HG03135 (cell line): Measurements from ENCODE around the gene NPTN.
"Not testable (repeated sequence)": the region's sequence is repeated elsewhere in the genome, so short reads cannot be mapped to it uniquely, and the experiment has no call there.

ENCODE experiments used
- ATAC-seq: cut with Tn5 transposase; IDR thresholded peaks from one replicate; pipeline ENCODE4 v1.9.1; 2021; ENCODE audit warnings: mild to moderate bottlenecking, moderate library complexity; ENCODE audit not compliant: unreplicated experiment

Gene NPTN

DNA sequence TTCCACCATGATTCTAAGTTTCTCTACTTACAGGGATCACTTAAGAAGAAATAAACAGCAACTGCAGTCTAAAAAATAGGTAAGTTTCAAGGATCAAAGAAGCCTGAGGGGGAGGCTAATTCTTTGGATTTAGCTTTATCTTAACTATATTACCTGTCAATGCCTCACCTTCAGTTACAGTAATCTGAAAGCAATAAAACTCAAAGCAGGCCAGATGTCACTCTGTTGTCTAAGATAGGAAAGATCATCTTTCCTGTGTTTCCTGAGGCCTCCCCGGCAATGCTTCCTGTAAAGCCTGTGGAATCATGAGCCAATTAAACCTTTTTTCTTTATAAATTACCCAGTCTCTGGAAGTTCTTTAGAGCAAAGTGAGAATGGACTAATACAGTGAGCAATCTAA is 60.2 kb downstream of the NPTN start:
- no peak for ATAC-seq

- no peak for ATAC-seq
Measured at GRCh38 chr15:73572296-73572695, 60.9 kb downstream of the NPTN start.

DNA sequence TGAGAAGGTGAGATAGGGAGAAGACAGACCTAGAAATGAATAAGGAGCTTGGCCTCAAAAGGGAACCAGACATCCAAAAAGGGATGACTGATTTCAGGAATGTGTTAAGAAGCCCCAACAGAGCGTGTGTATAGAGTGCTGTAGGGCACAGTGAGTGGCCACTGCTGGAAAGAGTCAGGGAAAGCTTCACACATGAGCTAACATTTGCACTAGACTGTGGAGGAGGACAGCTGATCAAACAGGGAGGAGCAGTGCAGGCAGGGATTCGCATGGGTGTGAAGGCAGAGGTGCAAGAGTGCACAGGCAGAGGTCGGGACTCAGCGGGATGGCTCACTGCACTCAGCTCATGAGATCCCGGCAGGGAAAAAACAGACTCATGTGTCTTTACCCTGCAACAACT is 61.8 kb downstream of the NPTN start:
- no peak for ATAC-seq

DNA sequence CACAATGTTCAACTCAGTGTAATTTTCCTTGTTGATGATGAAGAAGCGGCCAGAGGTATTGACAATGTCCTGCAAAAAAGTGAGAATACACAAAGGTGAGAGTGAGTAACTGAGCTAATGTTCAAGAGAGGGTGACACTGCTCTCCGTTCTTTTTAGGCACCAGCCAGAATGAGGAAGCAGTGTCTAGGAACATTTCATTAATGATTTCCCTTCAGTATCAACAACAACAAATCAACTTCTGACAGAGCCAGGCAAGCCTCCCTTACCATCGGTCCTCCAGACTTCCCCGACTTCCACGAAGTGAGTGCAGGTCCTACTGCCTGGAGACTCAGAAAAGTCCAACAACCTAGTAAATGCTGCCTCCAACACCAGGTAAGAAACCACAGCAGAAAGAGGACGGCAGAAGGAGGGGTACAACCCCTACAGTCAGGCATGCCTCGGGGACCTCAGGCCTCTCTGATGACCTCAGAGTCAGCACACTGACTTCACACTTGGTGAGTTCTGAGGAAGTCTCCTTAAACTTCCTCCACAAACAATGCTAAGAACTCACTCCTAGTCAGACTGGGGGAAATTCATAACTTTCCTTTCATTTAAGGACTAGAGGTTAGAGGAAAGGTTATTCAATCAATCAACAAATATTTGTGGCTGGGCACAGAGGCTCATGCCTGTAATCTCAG is 62.7 kb downstream of the NPTN start:
- ATAC-seq: no peak

DNA sequence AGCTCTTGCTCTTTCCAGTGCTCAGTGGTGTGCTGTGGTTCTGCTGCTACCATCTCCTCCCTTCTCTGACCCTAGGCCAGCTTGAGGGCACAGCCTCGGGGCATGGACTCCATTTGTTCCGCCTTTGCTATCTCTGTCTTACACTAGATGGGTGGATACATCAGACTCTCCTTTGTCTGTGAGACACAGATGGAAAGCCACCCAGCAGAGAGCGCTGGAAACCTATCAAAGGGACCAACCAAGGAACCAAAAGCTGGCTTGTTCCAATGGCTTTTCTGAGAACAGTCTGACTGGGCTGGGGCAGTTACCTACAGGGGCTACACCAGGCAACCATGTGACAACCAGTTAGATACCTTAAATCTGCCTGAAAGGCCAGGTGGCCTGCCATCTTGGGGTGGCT is 63.8 kb downstream of the NPTN start:
- no peak for ATAC-seq

DNA sequence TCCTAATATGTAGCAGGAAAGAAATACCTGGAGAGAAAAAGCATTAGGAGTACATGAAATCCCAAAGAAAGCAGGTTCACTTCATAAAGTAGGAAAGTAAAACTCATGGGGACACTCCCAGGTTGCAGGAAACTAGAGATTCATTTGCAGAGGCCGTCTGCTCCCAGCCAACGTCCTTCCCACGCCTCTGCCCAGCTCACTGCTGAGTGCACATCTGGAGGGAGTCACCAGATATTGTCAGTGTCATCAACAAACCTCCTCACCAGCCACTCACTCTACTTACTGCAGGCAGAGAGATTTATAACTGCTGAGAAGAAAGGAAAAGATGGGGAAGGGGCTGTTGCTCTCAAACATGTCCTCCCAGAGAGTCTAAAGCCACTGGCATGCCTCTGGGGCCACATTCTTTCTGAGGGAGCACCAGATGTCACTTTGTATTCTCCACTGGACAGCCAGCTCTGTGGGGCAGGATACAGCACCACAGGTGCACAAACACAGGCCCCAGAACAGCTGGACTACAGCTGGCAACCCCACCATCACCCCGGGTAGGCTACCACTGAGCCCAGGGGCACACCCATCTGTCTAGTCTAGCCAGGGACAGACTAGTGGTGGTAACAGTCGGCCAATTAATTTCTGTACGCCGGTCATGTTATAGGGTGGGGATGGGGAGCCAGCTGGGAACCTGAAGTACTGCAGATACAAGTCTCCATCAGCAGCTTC is 64.5 kb downstream of the NPTN start:
- no peak for ATAC-seq

GRCh38 chr15:73567020-73567419 is 66.2 kb downstream of the NPTN start:
- no peak for ATAC-seq

GRCh38 chr15:73564255-73564654 is 68.9 kb downstream of the NPTN start:
- ATAC-seq: no peak

DNA sequence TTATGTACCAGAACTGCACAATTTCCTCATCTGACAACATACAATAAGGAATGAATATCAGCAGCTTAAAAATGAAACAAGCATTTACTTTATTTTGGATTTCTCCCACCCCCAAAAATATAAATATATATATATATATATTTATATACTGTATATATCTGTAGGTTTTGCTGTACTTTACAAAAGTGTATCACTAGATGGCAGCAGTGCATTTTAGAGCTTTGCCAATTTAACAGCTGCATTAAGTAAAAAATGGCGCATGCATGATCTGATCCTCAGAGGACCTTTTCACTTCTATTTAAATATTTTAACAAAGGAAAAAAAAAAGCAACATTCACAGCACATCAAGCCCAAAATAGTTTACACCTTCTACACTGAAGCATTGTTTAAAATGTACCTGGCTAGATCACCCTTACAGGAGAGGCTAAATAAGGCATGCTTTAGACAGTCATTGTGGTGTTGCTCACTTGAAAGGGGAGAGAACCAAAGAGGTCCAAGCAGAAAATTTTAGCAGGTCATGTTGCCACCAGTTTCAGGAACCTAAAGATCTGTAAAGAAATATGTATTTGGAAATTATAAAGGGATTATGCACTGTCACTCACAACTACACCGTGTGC is 72.6 kb downstream of the NPTN start:
- no peak for ATAC-seq

- no peak for ATAC-seq
Measured at GRCh38 chr15:73558529-73558928, 74.7 kb downstream of the NPTN start.

DNA sequence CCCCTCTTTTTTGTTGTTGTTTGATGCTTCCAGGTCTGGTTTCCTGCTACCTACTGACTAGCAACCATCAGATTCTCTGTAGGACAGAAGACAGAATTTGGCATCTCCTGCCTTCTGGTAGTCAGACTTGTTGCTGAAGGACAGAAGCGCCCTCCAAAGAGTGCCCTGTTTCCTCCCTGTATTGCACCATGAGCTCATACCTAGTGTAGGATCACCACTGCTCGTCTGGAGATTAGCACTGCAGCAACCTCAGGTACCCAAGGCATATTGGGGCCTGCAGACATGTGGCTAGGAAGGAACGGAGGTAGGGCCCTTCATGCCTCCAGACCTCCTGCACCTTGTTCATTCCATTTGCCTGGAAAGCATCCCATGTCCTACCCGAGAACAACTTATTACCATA is 78.1 kb downstream of the NPTN start:
- ATAC-seq: no peak

DNA sequence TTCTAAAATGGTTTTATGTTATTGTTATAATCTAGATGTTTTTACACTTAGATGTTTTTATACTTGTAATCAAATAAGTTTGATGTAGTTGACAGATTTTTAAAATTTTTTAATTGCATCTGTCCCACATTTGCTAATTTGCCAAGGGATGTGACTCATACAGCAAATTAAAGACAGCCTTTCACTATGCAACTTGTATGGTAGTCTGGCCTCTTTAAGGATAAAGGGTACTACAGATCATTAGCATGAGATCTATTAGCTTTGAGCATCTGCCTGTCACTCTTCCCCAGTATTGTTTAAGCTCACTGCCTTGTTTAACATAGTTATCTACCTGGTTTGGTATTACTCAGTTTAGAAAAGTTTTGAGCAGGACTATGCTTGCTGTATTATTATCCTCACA is 83.0 kb downstream of the NPTN start:
- no peak for ATAC-seq

DNA sequence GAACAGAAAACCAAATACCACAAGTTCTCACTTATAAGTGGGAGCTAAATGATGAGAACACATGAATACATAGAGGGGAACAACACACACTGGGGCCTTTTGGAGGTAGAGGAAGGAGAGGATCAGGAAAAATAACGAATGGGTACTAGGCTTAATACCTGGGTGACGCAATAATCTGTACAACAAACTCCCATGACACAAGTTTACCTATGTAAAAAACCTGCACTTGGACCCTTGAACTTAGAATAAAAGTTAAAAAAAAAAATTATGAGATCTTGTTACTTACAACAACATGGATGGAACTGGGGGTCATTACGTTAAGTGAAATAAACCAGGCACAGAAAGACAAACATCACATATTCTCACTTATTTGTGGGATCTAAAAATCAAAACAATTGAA is 84.3 kb downstream of the NPTN start:
- ATAC-seq: not testable (repeated sequence)

GRCh38 chr15:73541479-73541878 is 91.7 kb downstream of the NPTN start:
- ATAC-seq: no peak

DNA sequence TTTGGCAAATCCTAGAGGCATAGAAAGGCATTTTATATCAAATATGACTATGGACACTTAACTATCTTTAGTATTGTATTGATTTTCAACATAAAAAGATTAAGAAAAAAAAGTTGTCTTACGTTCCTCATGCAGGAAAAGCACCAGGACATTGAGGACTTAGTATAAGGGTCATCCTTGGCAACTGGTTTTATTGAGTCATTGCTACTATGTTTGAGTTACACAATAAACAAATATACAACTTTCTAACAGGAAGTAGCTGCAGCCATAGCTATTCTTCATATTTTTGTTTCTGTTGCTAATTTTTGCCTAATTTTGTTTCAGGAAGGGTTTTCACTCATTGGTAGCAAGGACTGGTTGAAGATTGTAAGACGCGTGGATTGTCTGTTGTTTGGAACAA is 93.0 kb downstream of the NPTN start:
- no peak for ATAC-seq

DNA sequence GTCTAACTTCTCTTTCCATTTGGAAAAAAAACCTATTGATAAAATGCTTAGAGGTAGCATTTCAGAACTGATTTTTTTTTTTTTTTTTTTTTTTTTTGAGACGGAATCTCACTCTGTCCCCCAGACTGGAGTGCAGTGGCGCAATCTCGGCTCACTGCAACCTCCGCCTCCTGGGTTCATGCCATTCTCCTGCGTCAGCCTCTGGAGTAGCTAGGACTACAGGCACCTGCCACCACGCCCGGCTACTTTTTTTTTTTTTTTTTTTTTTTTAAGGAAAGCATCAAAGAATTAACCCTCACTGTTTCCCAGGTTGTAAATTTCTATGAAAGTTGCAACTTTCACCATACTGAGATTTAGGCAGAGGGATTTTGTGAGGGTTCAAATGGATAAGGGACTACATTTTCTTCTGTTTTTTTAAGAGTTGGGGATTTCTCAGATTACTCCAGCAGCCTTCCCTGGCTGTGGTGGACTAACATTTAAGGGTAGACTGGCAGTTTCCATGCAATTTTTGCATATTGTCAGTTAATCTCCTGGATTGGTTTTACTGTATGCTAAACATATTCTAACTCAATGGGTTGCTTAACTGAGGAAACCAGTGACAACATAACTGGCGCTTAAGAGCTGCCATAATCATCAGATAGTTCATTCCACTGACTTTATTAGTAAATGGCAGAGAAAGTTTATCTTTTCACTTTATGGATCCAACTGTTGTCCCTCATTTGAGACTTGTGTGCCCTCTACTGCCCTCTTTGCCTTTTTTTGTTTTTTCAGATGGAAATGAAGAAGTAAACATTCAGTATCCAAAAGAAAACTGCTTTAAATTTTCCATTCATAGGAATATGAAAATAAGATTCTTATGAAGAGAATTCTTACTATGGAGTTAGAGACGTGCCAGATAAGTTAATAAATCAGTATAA is 93.7 kb downstream of the NPTN start:
- no peak for ATAC-seq

GRCh38 chr15:73538563-73539211 is 94.5 kb downstream of the NPTN start:
- no peak for ATAC-seq

DNA sequence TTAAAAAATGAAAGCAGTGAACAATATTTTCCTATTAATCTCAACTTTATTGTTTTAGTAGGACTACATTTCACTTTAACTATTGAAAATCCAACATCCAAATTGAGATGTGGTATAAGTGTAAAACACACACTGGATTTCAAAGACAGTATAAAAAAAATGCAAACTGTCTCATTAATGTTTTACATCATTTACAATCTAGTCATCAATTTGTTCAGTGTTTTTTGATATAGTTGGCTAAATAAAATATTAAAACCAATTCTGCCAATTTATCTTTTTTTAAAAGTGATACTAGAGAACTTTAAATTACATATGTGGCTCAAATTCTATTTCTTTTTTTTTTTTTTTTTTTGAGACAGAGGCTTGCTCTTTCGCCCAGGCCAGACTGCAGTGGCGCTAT is 95.1 kb downstream of the NPTN start:
- no peak for ATAC-seq

DNA sequence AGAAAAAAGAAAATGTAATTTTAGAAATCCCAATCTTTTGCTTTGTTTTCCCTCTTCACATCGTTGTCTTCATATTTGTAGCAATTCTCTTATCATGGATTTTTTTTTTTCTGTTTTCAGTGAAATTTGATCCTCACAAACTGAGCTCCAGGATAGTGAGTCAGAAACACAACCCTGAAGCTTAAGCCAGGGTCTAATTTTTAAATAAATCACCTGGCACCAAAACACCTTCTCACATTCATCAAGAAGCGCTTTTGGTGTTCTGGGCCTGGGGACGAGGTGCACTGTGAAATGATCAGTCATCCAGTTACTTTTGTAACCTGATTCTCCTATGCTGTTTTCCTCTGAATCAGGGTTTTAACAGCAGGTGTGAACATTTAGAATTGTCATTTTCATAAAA is 102.5 kb downstream of the NPTN start:
- ATAC-seq: no peak

- ATAC-seq: no peak
Measured at GRCh38 chr15:73527598-73527997, 105.6 kb downstream of the NPTN start.

DNA sequence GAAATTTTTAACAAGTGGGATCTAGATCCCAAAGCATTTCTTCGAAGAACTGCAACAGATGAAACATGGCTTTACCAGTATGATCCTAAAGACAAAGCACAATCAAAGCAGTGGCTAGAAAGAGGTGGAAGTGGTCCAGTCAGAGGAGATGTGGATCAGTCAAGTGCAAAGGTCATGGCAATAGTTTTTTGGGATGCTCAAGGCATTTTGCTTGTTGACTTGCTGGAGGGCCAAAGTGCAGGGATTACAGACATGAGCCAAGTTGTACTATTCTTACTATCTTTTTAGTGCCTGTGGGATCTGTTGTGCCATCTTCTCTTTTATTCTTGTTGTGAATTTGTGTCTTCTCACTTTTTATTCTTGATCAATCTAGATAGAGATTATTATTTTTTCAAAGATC is 108.3 kb downstream of the NPTN start:
- ATAC-seq: no peak
